GM21423 (cell line): ENCODE results near the gene MICALL2.

Experiments used
- ATAC-seq: cut with Tn5 transposase; IDR thresholded peaks from one replicate; pipeline ENCODE4 v1.9.1; 2021; ENCODE audit warnings: mild to moderate bottlenecking, moderate library complexity; ENCODE audit not compliant: unreplicated experiment

MICALL2 gene

GRCh38 chr7:1458683-1459511 is at the start of gene MICALL2:
Gene MICALL2, minus strand, starts transcription at chr7:1459470. Its CDS starts 144 bp downstream, at chr7:1459326.
- peak; percentile 10 for ATAC-seq

- ATAC-seq, result no peak
Observed at GRCh38 chr7:1508277-1508758, 49.0 kb upstream of the MICALL2 start.

GRCh38 chr7:1505731-1506550 is 46.7 kb upstream of the MICALL2 start:
- no peak for ATAC-seq

GRCh38 chr7:1503816-1504775 is 44.8 kb upstream of the MICALL2 start, which contains the start of gene INTS1:
Gene INTS1, minus strand, starts transcription at chr7:1504389. Its CDS starts 429 bp downstream, at chr7:1503960.
- ATAC-seq, result peak; percentile 78

- no peak for ATAC-seq
Observed at GRCh38 chr7:1503390-1503789, 44.1 kb upstream of the MICALL2 start.

GRCh38 chr7:1502845-1503244 is 43.6 kb upstream of the MICALL2 start:
- ATAC-seq, result no peak

- ATAC-seq, result no peak
Observed at GRCh38 chr7:1501487-1502270, 42.4 kb upstream of the MICALL2 start.

GRCh38 chr7:1500064-1500807 is 41.0 kb upstream of the MICALL2 start:
- no peak for ATAC-seq

- no peak for ATAC-seq
Observed at GRCh38 chr7:1499367-1500029, 40.2 kb upstream of the MICALL2 start.

- ATAC-seq, result no peak
Observed at GRCh38 chr7:1498370-1499305, 39.4 kb upstream of the MICALL2 start.

- no peak for ATAC-seq
Observed at GRCh38 chr7:1497293-1497927, 38.1 kb upstream of the MICALL2 start.

- ATAC-seq, result no peak
Observed at GRCh38 chr7:1496531-1497292, 37.4 kb upstream of the MICALL2 start.

- ATAC-seq, result no peak
Observed at GRCh38 chr7:1495564-1496242, 36.4 kb upstream of the MICALL2 start.

- ATAC-seq, result no peak
Observed at GRCh38 chr7:1494866-1495563, 35.7 kb upstream of the MICALL2 start.

GRCh38 chr7:1494447-1494846 is 35.2 kb upstream of the MICALL2 start:
- ATAC-seq, result no peak
